ENCODE results near the gene PFKL.

PFKL gene

GRCh38 chr21:44368711-44369446 is 69.0 kb downstream of the PFKL start:
- H2AFZ ChIP-seq (ENCODE audit: low read length) = no peak overlapping the region
- TF ChIP-seq EZH2 (optimal IDR thresholded peaks at IDR 0.05; ENCODE audit: low read depth, low read length) (no peak), EZH2phosphoT487 (IDR thresholded peaks at IDR 0.05; ENCODE audit: low read length) (no peak)
- TF ChIP-seq, protein P1, sequence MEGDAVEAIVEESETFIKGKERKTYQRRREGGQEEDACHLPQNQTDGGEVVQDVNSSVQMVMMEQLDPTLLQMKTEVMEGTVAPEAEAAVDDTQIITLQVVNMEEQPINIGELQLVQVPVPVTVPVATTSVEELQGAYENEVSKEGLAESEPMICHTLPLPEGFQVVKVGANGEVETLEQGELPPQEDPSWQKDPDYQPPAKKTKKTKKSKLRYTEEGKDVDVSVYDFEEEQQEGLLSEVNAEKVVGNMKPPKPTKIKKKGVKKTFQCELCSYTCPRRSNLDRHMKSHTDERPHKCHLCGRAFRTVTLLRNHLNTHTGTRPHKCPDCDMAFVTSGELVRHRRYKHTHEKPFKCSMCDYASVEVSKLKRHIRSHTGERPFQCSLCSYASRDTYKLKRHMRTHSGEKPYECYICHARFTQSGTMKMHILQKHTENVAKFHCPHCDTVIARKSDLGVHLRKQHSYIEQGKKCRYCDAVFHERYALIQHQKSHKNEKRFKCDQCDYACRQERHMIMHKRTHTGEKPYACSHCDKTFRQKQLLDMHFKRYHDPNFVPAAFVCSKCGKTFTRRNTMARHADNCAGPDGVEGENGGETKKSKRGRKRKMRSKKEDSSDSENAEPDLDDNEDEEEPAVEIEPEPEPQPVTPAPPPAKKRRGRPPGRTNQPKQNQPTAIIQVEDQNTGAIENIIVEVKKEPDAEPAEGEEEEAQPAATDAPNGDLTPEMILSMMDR (IDR thresholded peaks at IDR 0.05; ENCODE audit: low read length) = no peak
- no peak overlapping the region for H3K27ac ChIP-seq (ENCODE audit: low read length)

DNA sequence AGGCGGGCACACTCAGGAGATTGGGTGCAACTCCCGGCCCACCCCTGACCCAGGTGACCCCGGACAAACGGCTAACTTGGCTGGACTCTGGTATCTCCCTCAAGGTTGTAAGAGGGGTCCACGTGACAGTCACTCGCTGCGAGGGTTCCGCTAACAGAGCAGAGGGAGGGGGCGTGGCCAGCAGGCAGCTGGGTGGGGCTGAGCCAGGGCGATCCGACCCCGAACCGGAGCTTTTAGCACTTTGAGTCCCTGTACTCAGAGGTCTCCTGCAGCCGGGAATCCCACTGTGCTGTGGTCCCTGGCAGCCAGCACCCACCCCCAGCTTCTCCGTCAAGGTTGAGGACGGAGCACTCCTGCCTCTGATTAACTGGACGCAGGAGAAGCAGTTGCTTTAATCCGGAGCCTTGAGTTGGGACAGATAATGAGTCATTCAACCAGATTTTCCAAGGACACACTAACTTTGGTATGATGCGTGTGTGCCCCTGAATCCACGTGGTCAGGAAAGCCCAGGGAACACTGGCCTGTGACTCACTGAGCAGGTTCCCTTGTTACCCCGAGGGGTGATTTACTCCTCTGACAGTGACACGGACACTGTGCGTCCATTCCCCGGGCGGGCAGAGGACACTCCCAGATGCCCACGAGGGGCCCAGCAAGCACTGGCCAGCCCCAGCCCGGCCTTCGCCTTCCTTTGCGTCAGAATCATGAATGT is 70.3 kb downstream of the PFKL start:
- Histone ChIP-seq H3K27me3 (replicated peaks; ENCODE audit: insufficient read depth, low read length) (peaks cover 94% of the 10 kb centered on the region), H3K4me1 (ENCODE audit: low read length) (peaks cover 2% of the 10 kb centered on the region; the same call in 1 of the 2 replicates), H3K36me3 (replicated peaks; ENCODE audit: insufficient read depth, low read length) (no peaks in the 10 kb centered on the region), H3K4me3 (ENCODE audit: low read length) (no peak overlapping the region), H3K9me3 (replicated peaks; ENCODE audit: insufficient read depth, low read length) (no peaks in the 10 kb centered on the region), H3K79me2 (ENCODE audit: low read length) (no peaks in the 10 kb centered on the region), H3K4me2 (ENCODE audit: low read depth, low read length) (no peak overlapping the region), H3K27ac (ENCODE audit: low read length) (no peak overlapping the region), H4K20me1 (ENCODE audit: insufficient read depth, low read length) (no peaks in the 10 kb centered on the region), H3F3A (ENCODE audit: insufficient read depth, low read length) (no peaks in the 10 kb centered on the region), H2AFZ (ENCODE audit: low read length) (no peak overlapping the region), H3K9ac (ENCODE audit: low read length) (no peak overlapping the region), H3K9me2 (replicated peaks; ENCODE audit: insufficient read depth, low read length) (no peaks in the 10 kb centered on the region)
- no peak for DNase-seq
- TF ChIP-seq, protein P1 (IDR thresholded peaks at IDR 0.05; ENCODE audit: low read length) = no peak
- TF ChIP-seq EZH2phosphoT487 (IDR thresholded peaks at IDR 0.05; ENCODE audit: low read length) (no peak), EZH2 (optimal IDR thresholded peaks at IDR 0.05; ENCODE audit: low read depth, low read length) (no peak)

More at GRCh38 chr21:44368711-44369446, 69.0 kb downstream of the PFKL start:
- Histone ChIP-seq H3K79me2 (ENCODE audit: low read length) (no peaks in the 10 kb centered on the region), H3K9ac (ENCODE audit: low read length) (no peak overlapping the region), H3K4me1 (ENCODE audit: low read length) (no peaks in the 10 kb centered on the region), H3K9me2 (replicated peaks; ENCODE audit: insufficient read depth, low read length) (no peaks in the 10 kb centered on the region), H3K27me3 (replicated peaks; ENCODE audit: insufficient read depth, low read length) (peaks cover 94% of the 10 kb centered on the region), H3K4me2 (ENCODE audit: low read depth, low read length) (no peak overlapping the region), H3K9me3 (replicated peaks; ENCODE audit: insufficient read depth, low read length) (no peaks in the 10 kb centered on the region), H4K20me1 (ENCODE audit: insufficient read depth, low read length) (no peaks in the 10 kb centered on the region), H3K36me3 (replicated peaks; ENCODE audit: insufficient read depth, low read length) (no peaks in the 10 kb centered on the region), H3F3A (ENCODE audit: insufficient read depth, low read length) (no peaks in the 10 kb centered on the region), H3K4me3 (ENCODE audit: low read length) (no peak overlapping the region)
- no peak for DNase-seq

- Histone ChIP-seq H3K9me3 (replicated peaks; ENCODE audit: insufficient read depth, low read length) (no peaks in the 10 kb centered on the region), H2AFZ (ENCODE audit: low read length) (no peak overlapping the region), H3K9ac (ENCODE audit: low read length) (no peak overlapping the region), H3K4me3 (ENCODE audit: low read length) (no peak overlapping the region), H3F3A (ENCODE audit: insufficient read depth, low read length) (no peaks in the 10 kb centered on the region), H3K27ac (ENCODE audit: low read length) (no peak overlapping the region), H3K4me1 (ENCODE audit: low read length) (peaks cover 4% of the 10 kb centered on the region; the same call in 1 of the 2 replicates), H3K4me2 (ENCODE audit: low read depth, low read length) (no peak overlapping the region), H3K36me3 (replicated peaks; ENCODE audit: insufficient read depth, low read length) (no peaks in the 10 kb centered on the region), H3K9me2 (replicated peaks; ENCODE audit: insufficient read depth, low read length) (no peaks in the 10 kb centered on the region), H3K27me3 (replicated peaks; ENCODE audit: insufficient read depth, low read length) (peaks cover 94% of the 10 kb centered on the region), H4K20me1 (ENCODE audit: insufficient read depth, low read length) (no peaks in the 10 kb centered on the region), H3K79me2 (ENCODE audit: low read length) (no peaks in the 10 kb centered on the region)
- TF ChIP-seq, protein P1 (IDR thresholded peaks at IDR 0.05; ENCODE audit: low read length) = no peak
- TF ChIP-seq EZH2phosphoT487 (IDR thresholded peaks at IDR 0.05; ENCODE audit: low read length) = no peak
- TF ChIP-seq EZH2 (optimal IDR thresholded peaks at IDR 0.05; ENCODE audit: low read depth, low read length) = no peak
- no peak for DNase-seq
These were observed 71.0 kb downstream of the PFKL start for GRCh38 chr21:44370786-44371410.

Data from MM.1S (cell line).